T-helper 2 cell treated with Interferon-gamma antibody and Interleukin-4, amounts not matched to agents 100 ng/mL and 5 ng/mL, for 36 hours (primary cell): Measurements from ENCODE around the gene CAD. TPM values are rescaled to one million over a fixed set of nuclear protein-coding genes. Genes with fewer than 3 reads are reported as not detected.
"Not testable (repeated sequence)": the region's sequence is repeated elsewhere in the genome, so short reads cannot be mapped to it uniquely, and the experiment has no call there.

Experiments used
- intact Hi-C: fragments of 100-400 bp; cut with micrococcal nuclease; formaldehyde crosslinking; loops from one replicate; pipeline ENCODE4 v1.15.1; 2023
- total RNA-seq: library from RNA; stranded (reverse); gene quantifications from 2 replicates; pipeline ENCODE4 v1.2.3, GENCODE V29; 2022

The CAD gene
- total RNA-seq, 1 donor from 2014 or later = 87.1 TPM

DNA sequence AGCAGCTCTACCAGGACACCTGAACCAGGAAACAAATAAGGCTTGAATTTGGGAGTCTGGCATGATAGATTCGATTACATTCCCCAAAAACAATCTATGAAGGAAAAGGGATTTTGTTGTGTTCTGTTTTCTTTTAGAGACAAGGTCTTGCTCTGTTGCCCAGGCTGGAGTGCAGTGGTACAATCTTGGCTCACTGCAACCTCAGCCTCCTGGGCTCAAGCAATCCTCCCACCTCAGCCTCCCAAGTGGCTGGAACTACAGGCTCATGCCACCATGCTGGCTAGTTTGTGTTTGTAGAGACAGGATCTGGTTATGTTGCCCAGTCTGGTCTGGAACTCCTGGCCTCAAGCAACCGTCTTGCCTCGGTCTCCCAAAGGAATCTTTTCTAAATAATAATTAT lies 19.1 kb upstream of the CAD start:
- intact Hi-C loops = not testable (repeated sequence)

DNA sequence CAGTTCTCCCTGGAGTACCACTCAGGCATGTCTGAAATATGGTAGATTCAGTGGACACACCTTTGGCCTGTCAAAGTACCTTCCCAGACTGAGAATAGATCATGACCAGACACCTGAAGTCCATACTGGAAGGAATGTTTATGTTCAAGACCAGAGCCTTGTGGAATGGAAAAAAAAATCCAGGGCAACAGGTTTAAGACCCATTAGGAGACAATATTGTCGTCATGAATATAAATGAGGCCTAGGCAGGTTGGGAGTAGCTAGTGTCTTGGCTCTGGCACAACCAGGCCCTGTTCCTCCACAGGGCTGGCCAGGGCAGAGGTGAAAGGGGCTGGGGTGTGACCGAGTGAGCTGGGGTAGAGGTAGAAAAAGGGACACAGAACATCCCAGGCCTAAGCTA lies 18.5 kb upstream of the CAD start:
- intact Hi-C loops = no loop called here

DNA sequence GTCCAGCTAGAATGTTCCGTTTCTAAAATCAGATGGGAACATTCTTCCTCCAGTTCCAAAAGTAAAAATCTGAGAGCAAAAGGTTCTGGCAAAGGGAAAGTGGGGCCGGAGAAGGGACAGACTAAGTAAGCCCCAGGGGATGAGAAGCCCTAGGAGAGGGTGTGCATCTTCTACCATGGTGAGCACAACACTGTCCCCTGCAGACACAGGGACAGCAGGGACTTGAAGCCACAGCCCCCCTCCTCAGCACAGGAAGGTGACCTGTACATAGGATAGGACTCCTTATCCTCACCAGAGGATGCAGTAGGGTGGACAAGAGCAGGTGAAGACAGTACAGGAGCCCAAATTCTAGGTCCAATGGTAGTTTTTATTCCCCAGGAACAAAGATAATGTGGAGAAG lies 17.9 kb upstream of the CAD start:
- intact Hi-C loops = no loop called here

DNA sequence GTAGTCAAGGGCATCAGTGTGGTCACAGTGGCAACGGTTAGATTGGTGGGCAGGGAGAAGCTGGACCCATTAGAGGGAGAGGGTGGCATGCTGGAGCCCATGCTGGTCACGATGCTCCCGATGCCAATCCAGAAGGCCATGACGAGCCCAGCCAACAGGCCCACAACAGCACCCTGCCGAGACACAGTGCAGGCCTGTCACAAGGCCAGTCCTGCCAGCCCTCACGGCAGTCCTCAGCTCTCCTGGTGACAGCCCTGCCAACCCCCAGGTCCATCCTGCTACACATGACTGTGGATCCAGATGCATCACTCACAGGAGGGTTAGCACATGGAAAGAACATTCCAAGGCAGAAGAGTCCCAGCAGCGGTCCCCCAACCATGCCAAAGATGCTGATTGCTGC lies 15.5 kb upstream of the CAD start:
- intact Hi-C loops = no loop called here

DNA sequence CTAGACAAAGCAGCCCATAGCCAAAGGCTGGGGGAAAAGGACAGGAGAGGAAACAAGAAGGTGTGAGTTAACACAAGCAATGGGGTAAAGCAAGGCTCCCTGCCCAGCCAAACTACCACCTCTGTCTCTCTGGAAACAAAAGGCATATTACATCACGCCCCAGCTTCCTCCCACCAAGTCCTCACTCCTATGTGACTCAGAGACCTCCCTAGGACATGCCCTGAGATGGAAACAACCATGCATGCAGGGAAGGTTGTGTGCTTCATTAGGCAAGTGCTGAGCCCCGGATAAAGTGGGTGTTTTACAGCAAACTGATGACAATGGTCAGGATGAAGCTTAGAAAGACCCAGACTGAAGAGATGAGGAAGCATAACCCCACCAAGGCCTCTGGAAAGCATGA lies 14.3 kb upstream of the CAD start:
- intact Hi-C loops = no loop called here

DNA sequence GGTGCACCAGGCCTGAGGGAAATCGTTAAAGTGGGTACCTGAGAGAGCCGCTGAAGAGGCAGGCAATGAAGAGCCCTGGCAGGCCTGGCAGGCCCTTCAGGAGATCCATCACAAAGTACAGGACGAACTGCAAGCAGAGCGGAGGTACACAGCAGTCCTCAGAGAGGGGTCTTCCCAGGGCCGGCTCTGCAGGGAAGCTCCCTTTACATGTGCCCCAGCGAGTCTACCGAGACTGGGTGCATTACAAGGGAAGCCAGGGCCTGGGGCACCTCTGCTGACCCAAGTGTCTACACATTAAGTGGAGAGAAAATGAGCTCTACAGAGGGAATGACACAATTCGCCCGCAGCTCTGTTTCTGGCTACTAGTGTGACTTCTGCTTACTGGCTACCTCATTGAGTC lies 13.4 kb upstream of the CAD start:
- intact Hi-C loops = no loop called here

DNA sequence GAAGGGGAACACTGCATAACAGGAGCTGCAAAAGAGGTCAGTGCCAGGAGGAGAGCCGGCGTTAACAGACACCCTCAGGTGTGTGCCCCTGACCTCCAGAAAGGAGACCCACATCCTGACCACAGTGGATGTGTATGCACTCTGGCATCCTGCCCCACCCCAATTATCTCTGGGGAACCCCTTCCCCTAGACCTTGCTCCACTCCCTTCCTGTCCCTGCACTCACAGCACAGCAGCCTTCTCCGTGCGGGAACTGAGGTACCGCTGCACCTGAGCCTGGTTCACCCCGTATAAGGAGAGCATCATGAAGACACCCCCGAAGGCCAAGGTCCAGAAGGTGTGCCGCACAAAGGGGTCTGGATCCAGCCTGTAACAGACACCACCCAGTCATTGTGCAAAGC lies 12.6 kb upstream of the CAD start:
- intact Hi-C loops = no loop called here

DNA sequence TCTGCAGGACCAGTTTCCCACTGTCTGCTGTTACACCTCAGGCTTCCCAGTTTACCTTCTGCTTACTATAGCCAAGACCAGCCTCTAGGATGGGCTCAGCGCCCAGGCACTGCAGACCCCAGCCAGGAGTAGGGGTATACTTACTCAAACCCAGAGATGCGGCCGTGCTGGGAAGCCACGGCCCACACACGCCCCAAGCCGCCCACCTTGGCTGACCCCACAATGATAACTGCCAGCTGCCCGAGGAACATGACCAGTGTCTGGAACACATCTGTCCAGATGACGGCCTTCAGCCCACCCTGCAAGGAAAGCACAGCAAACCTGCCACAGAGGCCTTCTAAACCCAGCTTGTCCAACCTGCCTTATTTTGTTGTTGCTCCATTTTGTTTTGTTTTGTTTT lies 12.0 kb upstream of the CAD start:
- intact Hi-C loops = no loop called here

DNA sequence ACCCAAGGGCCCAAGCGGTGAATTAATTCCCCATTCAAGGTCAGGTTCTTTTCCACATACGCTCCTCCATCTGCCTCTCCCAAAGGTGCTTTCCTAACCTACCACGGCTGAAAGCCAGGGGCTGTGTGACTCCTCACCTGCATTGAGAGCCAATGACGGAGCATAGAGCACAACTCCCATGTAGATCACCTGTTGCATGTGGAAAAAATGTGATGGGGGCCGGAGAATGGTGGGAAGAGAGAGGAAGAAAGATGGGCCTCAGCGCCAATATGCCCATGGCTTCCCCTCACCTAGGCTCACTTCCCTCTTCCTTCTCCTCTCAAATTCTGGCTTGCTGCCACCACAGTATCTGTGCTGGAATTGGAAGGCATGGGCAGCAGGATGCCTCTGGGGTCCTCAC lies 10.8 kb upstream of the CAD start:
- intact Hi-C loops = no loop called here

DNA sequence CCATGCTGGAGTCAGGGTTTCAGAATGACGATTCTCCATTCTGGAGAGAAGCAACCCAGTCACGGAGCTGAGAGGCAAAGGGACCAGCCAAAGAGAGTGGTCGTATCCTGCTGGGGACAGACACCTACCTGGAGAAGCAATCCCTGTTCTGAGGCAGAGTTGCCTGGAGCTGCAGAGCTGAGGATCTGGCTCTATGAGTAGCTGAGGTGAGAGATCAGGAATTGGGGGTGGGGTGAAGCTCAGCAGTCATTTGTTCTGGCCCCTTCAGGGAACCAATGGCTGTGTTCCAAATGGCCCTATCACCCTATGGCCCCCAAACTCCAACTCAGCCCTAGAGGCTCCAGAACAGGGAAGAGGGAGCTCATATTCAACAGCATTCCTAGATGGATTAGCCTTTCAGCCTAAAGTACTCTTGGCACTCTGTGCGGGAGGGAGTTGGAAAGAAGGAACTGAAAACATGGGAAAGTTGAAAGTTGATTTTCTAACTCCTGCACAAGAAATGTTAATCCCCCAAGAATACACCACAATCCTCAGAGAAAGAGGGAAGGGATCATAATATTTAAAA lies 8.6 kb upstream of the CAD start:
- intact Hi-C loops = no loop called here

DNA sequence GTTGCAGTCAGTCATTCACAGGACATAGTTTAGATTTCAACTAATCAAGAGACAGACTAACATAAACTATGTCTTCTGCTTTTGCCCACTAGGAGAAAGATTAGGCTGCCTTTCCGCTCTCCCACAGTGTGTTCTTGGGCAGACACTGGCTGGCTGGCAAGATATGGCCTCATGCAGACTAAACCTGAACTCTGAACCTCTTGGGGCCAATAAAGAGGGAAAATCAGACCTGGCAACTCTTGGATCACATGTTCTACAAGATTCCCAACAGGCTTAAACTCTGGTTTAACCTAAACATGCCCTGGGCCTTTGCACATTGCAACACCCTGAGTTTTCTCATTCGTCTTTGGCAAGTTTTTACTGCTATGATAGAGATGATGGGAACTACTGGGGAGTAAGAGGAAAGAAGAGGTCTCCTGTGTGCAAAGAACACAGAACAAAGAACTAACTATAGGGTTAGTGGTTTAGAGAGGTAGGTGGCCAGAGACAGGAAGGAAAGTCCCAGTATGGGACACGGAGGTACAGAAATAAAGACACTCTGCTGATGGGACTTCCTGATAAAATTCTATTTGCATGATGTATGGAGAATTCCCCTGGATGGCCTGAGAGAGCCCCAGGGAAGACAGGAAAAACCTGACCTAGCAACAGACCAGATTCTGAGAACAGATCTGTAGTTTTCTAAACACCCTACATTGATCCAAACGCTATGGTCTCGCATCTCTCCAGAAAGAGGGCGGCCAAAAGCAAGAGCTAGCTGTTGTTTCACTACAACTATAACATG lies 7.4 kb upstream of the CAD start:
- intact Hi-C loops = loop anchor here (5.0 kb wide), 2 partner anchors 138 to 452 kb away; partner anchors contain the start of genes OST4, SLC4A1AP and SUPT7L

DNA sequence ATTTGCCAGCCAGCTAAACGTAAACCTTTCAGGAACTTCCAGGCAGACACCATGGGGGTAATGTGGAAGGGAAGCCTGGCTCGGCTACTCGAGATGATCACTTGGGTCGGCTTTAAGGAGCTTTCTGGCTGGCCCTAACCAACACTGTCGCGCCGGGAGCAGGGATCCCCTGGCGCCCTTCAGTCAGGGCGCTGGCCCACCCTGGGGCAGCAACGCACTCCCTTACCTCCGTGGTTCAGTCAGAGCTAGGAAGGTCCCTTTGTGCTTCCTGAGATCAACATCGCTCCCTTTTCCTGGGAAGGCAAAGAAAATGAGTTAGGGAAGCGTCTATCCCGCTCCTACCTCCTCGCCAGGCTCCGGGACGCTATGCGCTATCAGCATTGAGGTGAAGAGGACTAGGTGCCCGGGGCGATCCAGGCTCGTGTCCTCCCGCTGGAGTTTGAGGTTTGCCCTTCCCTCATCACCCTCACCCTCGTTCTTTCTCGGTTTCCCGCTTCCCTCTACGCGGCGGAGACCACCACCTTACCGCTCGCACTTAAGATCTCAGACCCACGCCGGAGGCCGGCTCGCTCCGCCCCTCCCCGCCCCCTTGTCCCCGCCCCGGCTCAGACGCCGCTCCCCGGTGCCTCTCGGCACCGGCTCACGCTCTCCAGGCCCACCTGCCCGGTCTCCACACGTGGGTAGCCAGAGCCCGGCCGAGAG lies 5.8 kb upstream of the CAD start:
- intact Hi-C loops = loop anchor here (5.0 kb wide), 2 partner anchors 139 to 451 kb away; partner anchors contain the start of genes OST4, SLC4A1AP and SUPT7L

DNA sequence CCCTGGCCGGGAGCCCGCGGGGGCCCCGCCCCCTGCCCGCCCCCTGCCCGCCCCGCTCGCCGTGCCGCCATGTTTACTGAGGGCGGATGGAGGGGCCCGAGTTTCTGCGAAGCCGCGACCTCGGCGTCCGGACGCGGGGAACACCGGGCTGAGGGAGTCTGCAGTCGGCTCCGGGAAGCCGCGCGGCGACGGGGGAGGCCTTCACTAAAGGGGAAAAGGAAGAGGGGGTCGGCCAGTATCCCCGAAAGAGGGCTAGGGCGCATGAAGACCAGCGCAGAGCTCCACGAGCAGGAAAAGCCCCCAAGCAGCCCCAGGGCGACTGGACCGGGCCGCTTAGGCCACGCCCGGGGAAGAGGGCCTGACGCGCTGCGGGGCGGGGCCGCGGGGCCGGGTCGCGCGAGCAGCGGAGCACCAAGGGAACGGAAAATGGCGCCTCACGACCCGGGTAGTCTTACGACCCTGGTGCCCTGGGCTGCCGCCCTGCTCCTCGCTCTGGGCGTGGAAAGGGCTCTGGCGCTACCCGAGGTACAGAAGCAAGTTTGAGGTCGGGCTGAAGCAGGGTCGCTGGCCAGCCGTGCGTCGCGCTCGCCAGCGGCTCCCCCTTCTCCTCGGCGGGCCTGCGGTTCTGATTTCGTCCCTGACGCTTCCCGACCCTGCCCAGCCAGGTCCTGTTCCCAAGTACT lies 5.1 kb upstream of the CAD start, which contains the start of the genes ATRAID and SLC5A6:
ATRAID (plus strand) TSS at position 99 of the 683 bp plus-strand sequence; CDS start at position 427, 328 bp downstream.
SLC5A6 (minus strand) TSS at position 326 of the 683 bp plus-strand sequence. CDS start 4,618 bp downstream, outside the sequence.
- intact Hi-C loops = loop anchor here (1.0 to 5.0 kb wide), 7 partner anchors 78 to 450 kb away; partner anchors contain the start of genes EIF2B4, GTF3C2, KHK and OST4

DNA sequence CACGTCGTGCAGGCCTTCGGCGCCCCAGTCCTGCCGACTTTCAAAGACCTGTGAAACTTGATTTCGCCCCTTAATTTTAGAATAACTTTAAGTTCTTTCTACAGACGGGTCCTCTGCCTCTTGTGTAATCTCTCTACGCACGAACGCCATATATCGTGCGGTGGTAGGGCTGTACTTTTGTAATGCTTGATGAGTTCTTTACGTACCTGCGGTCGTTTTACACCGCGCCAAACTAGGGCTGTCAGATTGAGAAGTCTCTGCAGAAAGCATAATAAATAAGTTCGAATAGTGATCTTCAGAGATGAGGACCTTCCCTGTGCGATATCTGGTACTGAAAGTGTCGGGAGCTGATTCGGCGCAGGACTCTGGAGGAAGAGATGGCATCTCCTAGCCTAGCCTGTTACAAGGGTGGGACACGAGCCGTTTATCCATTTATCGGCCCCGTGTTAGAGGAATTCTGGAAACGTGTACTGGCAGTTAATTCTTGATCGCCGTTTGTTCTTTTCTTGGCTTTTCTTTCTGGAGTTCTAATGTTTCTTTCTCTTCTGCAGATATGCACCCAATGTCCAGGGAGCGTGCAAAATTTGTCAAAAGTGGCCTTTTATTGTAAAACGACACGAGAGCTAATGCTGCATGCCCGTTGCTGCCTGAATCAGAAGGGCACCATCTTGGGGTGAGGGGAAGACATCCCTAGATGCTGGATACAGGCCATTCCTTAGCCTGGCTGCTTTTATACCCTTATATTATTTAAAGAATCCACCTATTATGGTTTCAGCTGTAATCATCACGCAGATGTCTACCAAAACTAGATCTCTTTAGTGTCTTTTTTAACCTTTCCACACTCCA lies 4.3 kb upstream of the CAD start:
- intact Hi-C loops = loop anchor here (1.0 to 5.0 kb wide), 7 partner anchors 79 to 449 kb away; partner anchors contain the start of genes EIF2B4, GTF3C2, KHK and OST4

DNA sequence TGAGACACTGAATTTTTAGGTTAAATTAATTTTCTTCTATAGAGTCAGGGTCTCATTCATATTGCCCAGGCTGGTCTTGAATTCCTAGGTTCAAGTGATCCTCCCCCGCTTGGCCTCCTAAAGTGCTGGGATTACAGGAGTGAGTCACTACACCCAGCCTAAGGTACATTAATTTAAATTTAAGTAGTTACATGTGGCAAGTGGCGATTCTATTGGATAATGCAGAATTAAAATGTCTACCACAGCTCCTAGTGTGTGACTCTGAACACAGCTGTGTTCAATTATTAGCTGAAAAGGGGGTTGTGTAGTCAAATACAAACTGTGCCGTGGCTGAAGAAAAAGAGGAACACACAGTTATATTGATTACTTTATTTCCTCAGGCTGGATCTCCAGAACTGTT lies 2.2 kb upstream of the CAD start:
- intact Hi-C loops = loop anchor here (5.0 kb wide), 3 partner anchors 47 to 447 kb away; partner anchors contain the start of genes OST4, SLC30A3, SLC4A1AP and SUPT7L

DNA sequence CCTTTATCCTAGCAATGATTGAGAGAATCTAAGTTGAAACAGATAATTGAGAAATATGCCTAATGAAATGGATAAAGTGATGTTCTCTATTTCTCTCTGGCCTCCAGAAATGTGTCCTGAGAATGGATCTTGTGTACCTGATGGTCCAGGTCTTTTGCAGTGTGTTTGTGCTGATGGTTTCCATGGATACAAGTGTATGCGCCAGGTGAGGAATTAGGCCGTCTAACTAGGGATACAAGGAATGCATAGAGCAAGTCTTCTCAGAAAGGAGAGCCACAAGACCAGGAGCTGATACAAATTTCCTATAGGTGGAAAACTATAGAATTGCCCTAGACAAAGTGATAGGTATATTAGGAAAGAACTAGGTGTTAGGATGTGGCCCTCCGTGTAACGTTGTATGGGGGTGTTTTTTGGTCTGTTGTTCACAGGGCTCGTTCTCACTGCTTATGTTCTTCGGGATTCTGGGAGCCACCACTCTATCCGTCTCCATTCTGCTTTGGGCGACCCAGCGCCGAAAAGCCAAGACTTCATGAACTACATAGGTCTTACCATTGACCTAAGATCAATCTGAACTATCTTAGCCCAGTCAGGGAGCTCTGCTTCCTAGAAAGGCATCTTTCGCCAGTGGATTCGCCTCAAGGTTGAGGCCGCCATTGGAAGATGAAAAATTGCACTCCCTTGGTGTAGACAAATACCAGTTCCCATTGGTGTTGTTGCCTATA lies 592 bp upstream of the CAD start:
- intact Hi-C loops = loop anchor here (5.0 kb wide), 1 partner anchor 46 kb away; the partner anchor contains the start of gene SLC30A3

DNA sequence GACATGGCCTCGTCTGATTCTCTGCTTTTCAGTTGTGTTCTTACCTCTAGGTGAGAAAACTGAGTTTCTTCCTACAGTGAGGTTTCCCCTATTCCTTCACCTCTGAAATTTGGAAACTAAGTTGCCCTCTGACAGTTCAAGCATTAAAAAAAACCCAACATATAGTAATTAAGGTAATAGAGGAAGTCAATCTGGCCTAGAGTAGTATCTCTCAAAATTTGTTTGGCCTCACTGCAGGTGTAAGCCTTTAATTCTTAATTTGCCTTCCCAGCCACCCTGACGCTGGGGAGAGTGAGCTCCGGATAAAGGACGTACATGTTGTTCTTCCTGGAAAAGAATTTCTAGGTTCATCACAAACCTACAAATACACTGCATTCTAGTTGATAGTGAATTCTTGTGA lies 1.4 kb downstream of the CAD start:
- intact Hi-C loops = loop anchor here (5.0 kb wide), 1 partner anchor 44 kb away; the partner anchor contains the start of gene SLC30A3

DNA sequence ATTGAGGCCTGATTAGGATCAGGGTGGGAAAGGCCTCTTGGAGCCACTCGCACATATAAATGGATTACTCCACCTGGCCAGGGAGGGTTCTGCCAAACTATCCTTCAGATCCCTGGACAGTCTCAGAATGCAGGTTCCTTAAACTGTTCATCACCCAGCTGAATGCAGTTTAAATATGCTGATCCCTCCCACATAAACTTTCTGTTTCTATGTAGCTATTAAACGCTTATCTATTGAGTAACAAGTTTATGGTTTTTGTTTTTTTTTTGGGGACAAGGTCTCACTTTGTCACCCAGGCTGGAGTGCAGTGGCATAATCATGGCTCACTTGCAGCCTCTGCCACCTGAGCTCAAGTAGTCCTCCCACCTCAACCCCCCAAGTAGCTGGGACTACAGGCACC lies 1.9 kb downstream of the CAD start:
- intact Hi-C loops = loop anchor here (5.0 kb wide), 1 partner anchor 43 kb away; the partner anchor contains the start of gene SLC30A3

DNA sequence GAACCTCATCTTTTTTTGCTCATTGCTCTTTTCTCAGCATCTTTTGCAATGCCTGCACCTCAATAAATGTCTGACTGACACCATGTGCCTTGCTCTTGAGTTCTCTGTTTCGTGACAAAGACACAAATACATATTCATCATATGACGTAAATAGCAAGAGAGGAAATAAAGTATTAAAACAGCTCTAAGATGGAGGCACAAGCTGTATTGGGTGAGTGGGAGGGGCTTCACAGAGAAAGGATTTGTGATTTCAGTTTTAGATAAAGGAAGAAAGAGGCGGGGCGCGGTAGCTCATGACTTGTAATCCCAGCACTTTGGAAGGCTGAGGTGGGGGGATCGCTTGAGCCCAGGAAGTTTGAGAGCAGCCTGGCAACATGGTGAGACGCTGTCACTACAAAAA lies 2.9 kb downstream of the CAD start:
- intact Hi-C loops = no loop called here
